Activated naive CD4-positive, alpha-beta T cell treated with anti-CD3 and anti-CD28 coated beads for 36 hours (primary cell): ENCODE results near the gene CTSS. TPM values are rescaled to one million over a fixed set of nuclear protein-coding genes. Genes with fewer than 3 reads are reported as not detected.

ENCODE experiments used
- CTCF ChIA-PET: fragments of 350-600 bp; sonication (Branson Sonifier 250); formaldehyde crosslinking; loops from one replicate; lab custom pipeline; 2021; ENCODE audit warnings: antibody characterized with exemption; lab: Charles Lee
- DNase-seq: peaks from one replicate; pipeline ENCODE4 v3.0.0-alpha.2; 2020
- H3K27ac Mint-ChIP-seq: one replicate; pipeline ENCODE4 v1.8.0; 2021; ENCODE audit warnings: mild to moderate bottlenecking, mixed read lengths
- H3K27me3 Mint-ChIP-seq: one replicate; pipeline ENCODE4 v1.8.0; 2021; ENCODE audit warnings: low read depth, mixed read lengths
- H3K36me3 Mint-ChIP-seq: one replicate; pipeline ENCODE4 v1.8.0; 2021; ENCODE audit warnings: low read depth, mixed read lengths
- H3K4me1 Mint-ChIP-seq: one replicate; pipeline ENCODE4 v1.8.0; 2021; ENCODE audit warnings: low read depth, mixed read lengths
- H3K4me3 Mint-ChIP-seq: one replicate; pipeline ENCODE4 v1.8.0; 2021; ENCODE audit warnings: mild to moderate bottlenecking, moderate library complexity, mixed read lengths
- H3K9me3 Mint-ChIP-seq: one replicate; pipeline ENCODE4 v1.8.0; 2021; ENCODE audit warnings: mixed read lengths
- intact Hi-C: fragments of 100-400 bp; cut with micrococcal nuclease; formaldehyde crosslinking; loops from one replicate; pipeline ENCODE4 v1.15.1; 2023
- total RNA-seq, 2 experiments: library from RNA; stranded (reverse); gene quantifications; one replicate each; pipeline ENCODE4 v1.2.3, GENCODE V29; 2021

CTSS gene
- total RNA-seq, 2 experiments from 2014 or later: 37.0 to 37.7 TPM

DNA sequence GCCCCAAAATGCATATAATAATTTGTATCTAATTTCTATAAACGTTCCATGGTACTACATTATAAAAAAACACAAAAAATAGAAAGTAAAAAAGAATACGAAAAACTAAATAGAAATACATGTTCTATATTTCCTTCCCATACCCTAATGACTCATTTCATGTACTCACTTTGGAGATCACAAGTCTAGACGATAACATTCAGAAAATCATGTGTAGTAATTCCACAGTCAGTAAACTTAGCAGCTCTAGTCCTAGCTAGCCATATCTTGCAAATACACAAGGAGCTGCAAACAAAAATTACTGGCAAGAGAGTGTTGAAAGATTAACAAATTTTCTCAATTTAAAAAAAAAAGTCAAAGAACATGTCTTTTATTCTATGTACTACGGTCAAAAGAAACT lies 70.0 kb downstream of the CTSS start:
- intact Hi-C loops: loop anchor here (5.0 kb wide), 2 partner anchors 72 to 333 kb away; partner anchors contain the start of genes CTSS and RPRD2
- Mint-ChIP-seq H3K9me3 (no peaks in the 10 kb centered on the region), H3K4me3 (no peak overlapping the region)

DNA sequence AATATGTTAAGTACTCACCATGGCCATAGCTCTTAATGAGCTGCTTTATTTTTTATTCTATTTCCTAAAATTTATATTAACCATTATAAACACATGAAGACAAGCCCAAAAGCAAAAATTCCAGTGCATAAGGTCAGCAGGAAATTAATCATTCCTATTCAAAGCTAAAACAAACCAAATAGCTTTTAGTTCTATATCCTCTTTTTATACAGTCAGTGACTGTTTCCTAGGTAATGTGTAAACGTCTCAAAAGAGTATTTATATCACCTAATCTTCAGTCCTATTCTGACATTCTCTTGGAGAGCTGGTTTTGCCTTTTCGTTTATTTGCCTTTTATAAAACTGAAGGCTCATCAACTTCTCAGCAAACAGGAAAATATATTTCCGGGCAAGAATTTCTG lies 72.9 kb downstream of the CTSS start:
- peaks cover 27% of the 10 kb centered on the region for H3K4me1 Mint-ChIP-seq
- no peak for DNase-seq
- peaks cover 8% of the 10 kb centered on the region for H3K36me3 Mint-ChIP-seq
- H3K9me3 Mint-ChIP-seq: no peaks in the 10 kb centered on the region
- H3K27ac Mint-ChIP-seq: no peak overlapping the region
- CTCF ChIA-PET: interaction anchor here (0.6 to 1.4 kb wide), 2 partner anchors 13 to 62 kb away, joined by 3 to 6 read pairs; no protein-coding TSS in a partner anchor
- no peaks in the 10 kb centered on the region for H3K27me3 Mint-ChIP-seq
- no peak overlapping the region for H3K4me3 Mint-ChIP-seq
- intact Hi-C loops: no loop called here

More for the DNA sequence above, 70.0 kb downstream of the CTSS start:
- DNase-seq: no peak
- H3K36me3 Mint-ChIP-seq: peaks cover 8% of the 10 kb centered on the region
- CTCF ChIA-PET: no interaction called here
- H3K4me1 Mint-ChIP-seq: peaks cover 25% of the 10 kb centered on the region
- no peaks in the 10 kb centered on the region for H3K27me3 Mint-ChIP-seq
- H3K27ac Mint-ChIP-seq: no peak overlapping the region

DNA sequence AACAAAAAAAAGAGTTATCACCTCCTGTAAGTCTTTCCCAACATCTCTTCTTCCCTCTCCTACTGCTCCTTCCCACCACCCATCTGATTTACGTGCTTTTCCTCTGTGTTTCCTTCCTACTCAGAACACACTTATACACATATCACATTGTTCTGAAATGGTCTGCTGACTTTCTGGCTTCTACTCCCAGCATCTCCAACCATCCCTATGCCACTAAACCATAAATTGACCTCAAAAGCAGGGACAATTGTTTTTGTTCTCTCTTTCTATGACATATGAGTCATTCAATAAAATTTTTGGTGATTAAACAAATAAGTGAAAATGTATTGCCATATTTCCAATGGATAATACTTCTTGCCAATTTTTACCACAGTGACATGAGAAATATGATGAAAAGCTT lies 76.8 kb downstream of the CTSS start:
- CTCF ChIA-PET: no interaction called here
- no peak for DNase-seq
- H3K9me3 Mint-ChIP-seq: no peaks in the 10 kb centered on the region
- intact Hi-C loops: no loop called here
- H3K4me3 Mint-ChIP-seq: no peak overlapping the region
- peaks cover 5% of the 10 kb centered on the region for H3K36me3 Mint-ChIP-seq
- H3K27me3 Mint-ChIP-seq: no peaks in the 10 kb centered on the region
- peaks cover 16% of the 10 kb centered on the region for H3K4me1 Mint-ChIP-seq
- H3K27ac Mint-ChIP-seq: no peak overlapping the region

DNA sequence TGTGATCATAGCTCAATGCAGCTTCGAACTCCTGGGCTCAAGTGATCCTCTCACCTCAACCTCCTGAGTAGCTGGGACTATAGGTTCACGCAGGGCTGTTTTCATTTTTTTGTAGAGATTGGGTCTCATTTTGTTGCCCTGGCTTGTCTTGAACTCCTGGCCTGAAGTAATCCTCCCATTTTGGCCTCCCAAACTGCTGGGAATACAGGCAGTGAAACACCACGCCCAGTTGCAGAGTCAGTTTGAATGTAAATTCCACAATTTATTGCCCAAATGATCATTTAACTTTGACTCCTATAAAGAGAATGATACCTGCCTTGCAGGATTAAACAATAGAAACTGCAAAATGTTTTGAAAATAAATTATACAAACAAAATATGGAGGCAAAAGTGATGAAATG lies 79.3 kb downstream of the CTSS start:
- H3K27me3 Mint-ChIP-seq: no peaks in the 10 kb centered on the region
- H3K36me3 Mint-ChIP-seq: peaks cover 6% of the 10 kb centered on the region
- intact Hi-C loops: no loop called here
- H3K4me3 Mint-ChIP-seq: no peak overlapping the region
- no peak overlapping the region for H3K27ac Mint-ChIP-seq
- no peaks in the 10 kb centered on the region for H3K9me3 Mint-ChIP-seq
- no peak for DNase-seq
- peaks cover 13% of the 10 kb centered on the region for H3K4me1 Mint-ChIP-seq
- CTCF ChIA-PET: interaction anchor here (1.2 kb wide), 1 partner anchor 73 kb away, joined by 3 read pairs; no protein-coding TSS in a partner anchor

DNA sequence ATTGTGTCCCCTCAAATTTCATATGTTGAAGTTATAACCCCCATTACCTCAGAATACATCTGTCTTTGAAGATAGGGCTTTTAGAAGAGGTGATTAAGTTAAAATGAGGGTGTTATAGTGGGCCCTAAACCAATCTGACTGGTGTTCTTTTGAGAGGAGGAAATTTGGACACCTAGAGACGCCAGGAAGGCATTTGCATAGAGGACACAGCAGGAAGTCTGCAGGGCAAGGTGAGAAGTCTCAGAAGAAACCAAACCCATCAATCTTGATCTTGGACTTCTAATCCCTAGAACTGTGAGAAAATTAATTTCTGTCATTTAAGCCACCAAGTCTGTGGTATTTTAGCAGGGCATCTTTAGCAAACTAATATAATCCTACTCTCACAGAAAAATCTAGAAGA lies 81.7 kb downstream of the CTSS start:
- Mint-ChIP-seq H3K4me3 (no peak overlapping the region), H3K36me3 (peaks cover 6% of the 10 kb centered on the region), H3K9me3 (no peaks in the 10 kb centered on the region), H3K27me3 (no peaks in the 10 kb centered on the region), H3K4me1 (peaks cover 9% of the 10 kb centered on the region), H3K27ac (no peak overlapping the region)
- CTCF ChIA-PET: interaction anchor here (0.6 to 1.1 kb wide), 3 partner anchors 18 to 123 kb away, joined by 3 to 4 read pairs (median 4); no protein-coding TSS in a partner anchor
- intact Hi-C loops: no loop called here
- DNase-seq: no peak

Other genes starting within 250 kb of the CTSS start
- gene ADAMTSL4, start 216.4 kb downstream of the CTSS start, total RNA-seq: 1 to 10 TPM; 1.3 to 2.0 TPM
- 100 to 1,000 TPM; 228 to 235 TPM for gene MCL1, start 186.2 kb downstream of the CTSS start, total RNA-seq
- 100 to 1,000 TPM; 187 to 193 TPM for gene ENSA, start 136.2 kb downstream of the CTSS start, total RNA-seq
- gene GOLPH3L, start 68.6 kb downstream of the CTSS start, total RNA-seq: 10 to 100 TPM; 17.1 to 18.2 TPM
- gene HORMAD1, start 44.9 kb downstream of the CTSS start, total RNA-seq: not detected
- gene CTSK, start 42.5 kb upstream of the CTSS start, total RNA-seq: under 1 TPM; 0.84 to 0.95 TPM
- 10 to 100 TPM; 28.8 to 28.9 TPM for gene ARNT, start 110.8 kb upstream of the CTSS start, total RNA-seq
- not detected for gene CTXND2, start 121.4 kb upstream of the CTSS start, total RNA-seq
- gene SETDB1, start 160.6 kb upstream of the CTSS start, total RNA-seq: 10 to 100 TPM; 40.4 to 44.7 TPM
- gene CERS2, start 209.1 kb upstream of the CTSS start, total RNA-seq: 100 to 1,000 TPM; 130 to 135 TPM
- not detected for gene ANXA9, start 216.5 kb upstream of the CTSS start, total RNA-seq
- 10 to 100 TPM; 14.6 to 15.1 TPM for gene MINDY1, start 241.1 kb upstream of the CTSS start, total RNA-seq
- 10 to 100 TPM; 13.3 to 15.9 TPM for gene PRUNE1, start 242.7 kb upstream of the CTSS start, total RNA-seq